Iris pigment epithelial cell (primary cell): Measurements from ENCODE around the gene KIAA1328.
"Not testable (repeated sequence)": the region's sequence is repeated elsewhere in the genome, so short reads cannot be mapped to it uniquely, and the experiment has no call there.

Experiments used
- DNase-seq: peaks from one replicate; pipeline ENCODE4 v3.0.0-alpha.2; 2011; ENCODE audit warnings: low read depth

KIAA1328 gene

DNA sequence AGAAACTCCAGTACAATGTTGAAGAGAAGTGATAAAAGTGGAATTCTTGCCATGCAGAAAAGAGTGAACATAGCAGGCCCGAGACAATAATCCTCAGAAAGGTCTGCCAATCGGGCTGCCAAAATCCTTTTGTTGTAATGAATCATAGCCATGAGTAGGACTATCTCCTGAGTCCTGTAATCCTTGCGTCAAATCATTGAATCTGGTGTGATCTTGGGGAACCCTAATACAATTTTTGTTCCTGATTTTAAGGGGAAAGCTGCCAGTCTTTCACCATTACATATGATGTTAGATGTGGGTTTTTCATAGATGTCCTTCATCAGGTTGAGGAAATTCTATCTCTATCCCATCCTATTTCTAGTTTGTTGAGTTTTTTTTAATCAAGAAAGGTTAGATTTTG is 2.4 kb upstream of the KIAA1328 start:
- peak; percentile 38 for DNase-seq

GRCh38 chr18:36828157-36828629 is 734 bp upstream of the KIAA1328 start:
- DNase-seq: peak; percentile 82

GRCh38 chr18:36829362-36830157 is 633 bp downstream of the KIAA1328 start:
- DNase-seq: peak; percentile 40

DNA sequence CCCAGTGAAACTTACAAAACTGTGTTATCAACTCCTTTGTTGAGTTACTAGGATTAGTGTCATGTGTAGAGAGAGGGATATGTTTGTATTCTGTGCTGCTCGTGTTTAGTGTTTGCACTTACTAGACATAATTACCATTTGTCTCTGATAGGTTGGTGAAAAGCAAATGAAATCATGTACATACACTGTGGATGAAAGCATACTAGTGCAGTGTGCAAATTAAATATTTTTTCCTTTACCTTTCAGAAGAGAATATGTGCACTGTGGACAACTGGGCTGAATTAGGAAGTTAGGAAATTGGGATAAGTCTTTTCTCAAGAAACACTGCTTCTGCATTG is 1.2 kb downstream of the KIAA1328 start:
- no peak for DNase-seq

DNA sequence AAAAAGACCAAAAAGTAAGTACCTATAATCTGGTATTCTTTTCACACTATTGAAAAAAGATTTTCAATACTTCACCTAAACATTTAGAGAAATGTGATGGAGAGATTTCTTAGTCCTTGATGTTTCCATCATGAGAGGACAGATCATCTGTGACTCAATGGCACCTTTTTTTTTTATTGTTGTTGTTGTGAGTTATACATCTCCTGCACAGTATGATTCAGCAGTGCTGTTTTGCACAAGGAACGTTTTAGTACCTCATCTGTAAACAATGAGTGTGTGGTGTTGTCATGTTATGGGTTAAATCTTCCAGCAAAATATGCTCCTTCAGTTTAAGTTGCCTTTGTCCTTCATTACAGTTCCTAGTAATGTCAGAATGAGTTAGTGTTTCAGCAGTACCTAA is 2.2 kb downstream of the KIAA1328 start:
- peak; percentile 69 for DNase-seq

GRCh38 chr18:36833120-36833519 is 4.2 kb downstream of the KIAA1328 start:
- DNase-seq: no peak

DNA sequence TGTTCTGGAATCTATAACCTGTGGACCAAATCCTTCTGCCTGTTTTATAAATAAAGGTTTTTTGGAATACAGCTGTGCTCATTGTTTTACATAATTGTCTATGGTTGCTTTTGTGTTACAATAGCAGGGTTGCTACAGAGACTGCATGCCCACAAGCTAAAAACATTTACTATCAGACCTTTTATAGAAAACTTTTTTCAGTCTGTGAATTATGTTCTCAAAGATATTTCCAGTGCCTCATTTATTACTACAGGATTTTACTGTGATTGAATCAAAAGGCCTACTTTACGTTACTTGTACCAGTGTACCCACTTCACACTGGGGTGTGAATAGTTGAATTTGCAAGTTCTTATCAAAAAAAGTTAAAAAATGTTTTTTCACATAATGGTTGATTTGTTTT is 7.0 kb downstream of the KIAA1328 start:
- no peak for DNase-seq

DNA sequence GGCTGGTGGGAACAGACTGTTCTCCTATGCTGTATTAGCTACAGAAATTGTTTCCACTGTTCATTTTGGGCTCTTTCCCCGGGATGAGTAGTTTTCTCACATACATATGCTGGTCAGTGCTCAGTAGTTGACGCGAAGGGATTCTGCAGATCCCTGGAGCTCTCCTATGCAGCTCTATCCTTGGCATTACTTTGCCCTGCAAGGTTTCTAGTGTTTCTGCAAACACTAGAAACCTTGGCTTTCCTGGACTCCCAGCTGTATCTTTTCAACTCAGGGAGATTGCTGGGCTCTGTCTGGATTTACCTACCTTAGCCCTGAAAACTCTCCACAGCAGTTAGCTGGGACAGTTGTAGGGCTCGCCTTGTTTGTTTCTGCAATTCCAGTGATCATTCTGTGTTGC is 10.9 kb downstream of the KIAA1328 start:
- no peak for DNase-seq

- no peak for DNase-seq
Observed at GRCh38 chr18:36843199-36843598, 14.3 kb downstream of the KIAA1328 start.

GRCh38 chr18:36843784-36844183 is 14.9 kb downstream of the KIAA1328 start:
- DNase-seq: peak; percentile 48

- DNase-seq: no peak
Observed at GRCh38 chr18:36848609-36849008, 19.7 kb downstream of the KIAA1328 start.

GRCh38 chr18:36849288-36850006 is 20.5 kb downstream of the KIAA1328 start:
- peak; percentile 92 for DNase-seq

DNA sequence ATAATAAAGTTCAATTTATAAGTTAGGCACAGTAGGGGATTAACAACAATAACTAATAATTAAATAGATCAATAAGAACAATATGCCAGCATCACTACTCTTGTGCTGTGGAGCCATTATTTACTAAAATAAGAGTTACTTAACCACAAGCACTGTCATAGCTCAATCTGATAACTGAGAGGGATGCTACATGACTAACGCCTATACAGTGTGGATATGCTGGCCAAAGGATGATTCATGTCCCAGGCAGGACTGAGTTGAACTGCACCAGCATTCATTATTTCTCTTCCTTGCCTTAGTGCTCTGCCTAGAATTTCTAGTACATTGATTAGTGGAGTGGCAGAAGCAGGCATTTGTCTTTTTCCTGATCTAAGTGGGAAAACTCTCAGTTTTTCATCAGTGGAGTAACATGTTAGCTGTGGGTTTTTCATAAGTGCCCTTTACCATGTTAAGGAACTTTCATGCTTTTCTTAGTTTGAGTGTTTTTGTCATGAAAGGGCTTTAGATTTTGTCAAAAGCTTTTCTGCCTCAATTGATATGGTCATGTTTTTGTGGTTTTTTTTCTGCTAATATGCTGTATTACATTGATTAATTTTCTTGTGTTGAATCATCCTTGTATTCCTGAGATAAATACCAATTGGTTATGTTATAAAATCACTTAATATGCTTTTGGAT is 21.7 kb downstream of the KIAA1328 start:
- DNase-seq: peak; percentile 98

GRCh38 chr18:36851202-36851590 is 22.3 kb downstream of the KIAA1328 start:
- no peak for DNase-seq

- no peak for DNase-seq
Observed at GRCh38 chr18:36856815-36857214, 27.9 kb downstream of the KIAA1328 start.

DNA sequence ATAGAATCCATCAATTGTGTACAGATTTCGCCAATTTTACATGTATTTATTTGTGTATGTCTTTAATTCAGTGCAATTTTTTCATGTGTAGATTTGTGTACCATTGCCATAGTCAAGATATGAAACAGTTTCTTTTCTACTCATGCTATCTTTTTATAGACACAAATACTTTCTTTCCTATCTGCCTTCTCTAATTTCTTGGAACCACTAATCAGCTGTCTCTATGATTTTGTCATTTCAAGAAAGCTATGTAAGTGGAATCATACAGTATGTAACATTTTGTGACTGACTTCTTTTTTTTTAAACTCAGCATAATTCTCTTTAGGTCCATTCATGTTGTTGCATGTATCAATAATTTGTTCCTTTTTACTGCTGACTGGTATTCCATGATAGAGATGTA is 33.3 kb downstream of the KIAA1328 start:
- no peak for DNase-seq

DNA sequence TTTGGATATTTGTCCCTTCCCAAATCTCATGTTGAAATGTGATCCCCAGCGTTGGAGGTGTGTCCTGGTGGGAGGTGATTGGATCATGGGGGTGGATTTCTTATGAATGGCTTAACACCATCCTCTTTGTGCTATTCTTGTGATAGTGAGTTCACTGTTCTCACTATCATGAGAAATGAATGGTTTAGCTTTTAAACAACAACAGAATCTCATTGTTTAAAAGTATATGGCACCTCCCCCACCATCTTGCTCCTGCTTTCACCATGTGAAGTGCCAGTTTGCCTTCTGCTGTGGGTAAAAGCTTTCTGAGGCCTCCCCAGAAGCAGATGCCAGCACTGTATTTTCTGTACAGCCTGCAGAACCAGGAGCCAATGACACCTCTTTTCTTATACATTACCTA is 38.1 kb downstream of the KIAA1328 start:
- no peak for DNase-seq

DNA sequence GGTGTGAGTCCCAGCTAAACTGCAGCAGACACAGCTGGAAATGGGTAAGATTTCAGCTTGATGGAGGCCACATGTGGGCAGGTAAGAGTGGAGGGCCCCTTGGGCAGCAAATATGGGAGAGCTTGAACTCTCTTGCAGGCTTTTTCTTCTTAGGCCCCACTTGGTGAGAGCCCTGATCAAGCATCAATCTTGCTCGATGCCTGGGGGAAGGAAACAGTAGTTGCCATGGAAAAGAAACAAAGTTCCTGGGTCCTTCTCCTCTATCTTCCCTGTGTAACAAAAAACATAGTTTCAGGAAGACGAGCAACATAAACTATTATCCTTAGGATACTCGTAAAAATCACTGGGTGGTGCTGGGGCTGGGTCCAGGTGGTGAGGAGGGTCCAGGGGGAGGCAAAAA is 42.9 kb downstream of the KIAA1328 start:
- no peak for DNase-seq

DNA sequence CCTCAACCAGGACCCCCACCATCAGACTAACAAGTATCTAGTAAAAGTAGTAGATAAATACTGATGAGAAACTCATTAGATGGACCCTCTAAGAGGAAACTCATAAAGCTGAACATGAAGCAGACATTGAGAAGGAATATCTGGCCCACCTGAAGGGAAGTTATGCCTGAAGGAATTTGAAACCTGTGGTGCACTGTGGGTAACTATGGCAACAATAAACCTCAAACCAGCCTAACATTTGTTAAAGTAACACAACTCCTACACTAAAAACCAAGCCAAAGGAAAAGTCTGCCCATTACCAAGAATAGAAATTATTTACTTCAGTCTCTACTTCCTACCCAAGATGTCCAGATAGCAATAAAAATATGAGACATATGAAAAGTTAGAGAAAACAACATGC is 43.4 kb downstream of the KIAA1328 start:
- no peak for DNase-seq

DNA sequence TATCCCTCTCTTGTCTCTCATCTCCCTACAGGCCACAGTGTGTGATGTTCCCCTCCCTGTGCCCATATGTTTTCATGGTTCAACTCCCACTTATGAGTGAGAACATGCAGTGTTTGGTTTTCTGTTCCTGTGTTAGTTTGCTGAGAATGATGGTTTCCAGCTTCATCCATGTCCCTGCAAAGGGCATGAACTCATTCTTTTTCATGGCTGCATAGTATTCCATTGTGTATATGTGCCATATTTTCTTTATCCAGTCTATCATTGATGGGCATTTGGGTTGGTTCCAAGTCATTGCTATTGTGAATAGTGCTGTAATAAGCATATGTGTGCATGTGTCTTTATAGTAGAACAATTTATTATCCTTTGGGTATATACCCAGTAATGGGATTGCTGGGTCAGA is 44.9 kb downstream of the KIAA1328 start:
- not testable (repeated sequence) for DNase-seq

- peak; percentile 14 for DNase-seq
Observed at GRCh38 chr18:36879796-36880195, 50.9 kb downstream of the KIAA1328 start.

GRCh38 chr18:36885981-36886380 is 57.1 kb downstream of the KIAA1328 start:
- no peak for DNase-seq

DNA sequence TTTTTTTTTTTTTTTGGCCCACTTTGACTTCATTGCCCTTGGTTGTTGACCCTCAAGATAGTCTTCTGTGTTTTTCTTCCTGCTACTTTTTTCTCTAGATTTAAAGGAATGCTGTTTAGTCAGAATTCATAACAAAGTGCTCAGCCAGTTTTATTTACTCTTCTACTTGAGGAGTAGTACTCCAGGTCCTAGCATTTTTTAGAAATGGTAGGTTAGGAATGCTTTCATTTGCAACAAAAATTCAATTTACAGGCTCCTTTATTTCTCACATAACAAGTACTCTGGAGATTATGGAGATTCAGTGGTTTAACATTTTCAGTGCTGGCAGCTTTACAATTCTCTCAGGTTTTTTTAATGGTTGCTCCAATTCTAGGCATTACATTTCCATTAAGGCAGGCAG is 58.2 kb downstream of the KIAA1328 start:
- no peak for DNase-seq
